Mononuclear cell (primary cell): ENCODE results near the gene CRX. TPM values are rescaled to one million over a fixed set of nuclear protein-coding genes. Genes with fewer than 3 reads are reported as not detected.
"Not testable (repeated sequence)": the region's sequence is repeated elsewhere in the genome, so short reads cannot be mapped to it uniquely, and the experiment has no call there.

Experiments used
- H3K27me3 ChIP-seq: 2 replicates; pipeline ENCODE4 v1.6.0; 2011; ENCODE audit warnings: low read length, control low read depth; ENCODE audit not compliant: insufficient read depth
- H3K4me1 ChIP-seq: 2 replicates; pipeline ENCODE4 v1.5.1; 2011; ENCODE audit warnings: mild to moderate bottlenecking, low read length, control low read depth; ENCODE audit not compliant: insufficient read depth
- H3K4me3 ChIP-seq: 2 replicates; pipeline ENCODE4 v1.5.1; 2011; ENCODE audit warnings: mild to moderate bottlenecking, low read length, moderate library complexity
- H3K9me3 ChIP-seq: 2 replicates; pipeline ENCODE4 v1.5.1; 2011; ENCODE audit warnings: low read depth, mild to moderate bottlenecking, control low read depth, low read length
- total RNA-seq: library from RNA; depleted of rRNA; stranded (reverse); fragments of >200 nt; gene quantifications from one replicate; pipeline ENCODE4 v1.2.3, GENCODE V29; 2012

CRX gene
- total RNA-seq, 1 donor, result not detected

DNA sequence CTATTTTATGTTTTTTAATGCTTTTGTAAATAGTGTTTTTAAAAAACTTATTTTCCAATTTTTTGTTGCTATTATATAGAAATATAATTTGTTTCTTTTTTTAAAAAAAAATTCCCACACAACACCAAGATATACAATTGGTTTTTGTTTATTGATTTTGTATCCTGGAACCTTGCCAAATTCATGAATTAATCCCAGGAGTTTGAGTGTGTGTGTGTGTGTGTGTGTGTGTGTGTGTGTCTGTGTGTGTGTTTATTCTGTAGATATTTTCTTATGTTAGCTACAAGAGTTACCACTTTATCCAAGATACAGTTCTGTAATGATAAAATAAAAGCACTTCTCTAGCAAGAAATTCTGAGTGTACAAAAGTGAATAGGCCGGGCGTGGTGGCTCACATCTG, 25.0 kb upstream of the CRX start:
- H3K4me1 ChIP-seq, result no peaks in the 10 kb centered on the region
- no peaks in the 10 kb centered on the region for H3K27me3 ChIP-seq
- no peaks in the 10 kb centered on the region for H3K9me3 ChIP-seq
- no peak overlapping the region for H3K4me3 ChIP-seq

DNA sequence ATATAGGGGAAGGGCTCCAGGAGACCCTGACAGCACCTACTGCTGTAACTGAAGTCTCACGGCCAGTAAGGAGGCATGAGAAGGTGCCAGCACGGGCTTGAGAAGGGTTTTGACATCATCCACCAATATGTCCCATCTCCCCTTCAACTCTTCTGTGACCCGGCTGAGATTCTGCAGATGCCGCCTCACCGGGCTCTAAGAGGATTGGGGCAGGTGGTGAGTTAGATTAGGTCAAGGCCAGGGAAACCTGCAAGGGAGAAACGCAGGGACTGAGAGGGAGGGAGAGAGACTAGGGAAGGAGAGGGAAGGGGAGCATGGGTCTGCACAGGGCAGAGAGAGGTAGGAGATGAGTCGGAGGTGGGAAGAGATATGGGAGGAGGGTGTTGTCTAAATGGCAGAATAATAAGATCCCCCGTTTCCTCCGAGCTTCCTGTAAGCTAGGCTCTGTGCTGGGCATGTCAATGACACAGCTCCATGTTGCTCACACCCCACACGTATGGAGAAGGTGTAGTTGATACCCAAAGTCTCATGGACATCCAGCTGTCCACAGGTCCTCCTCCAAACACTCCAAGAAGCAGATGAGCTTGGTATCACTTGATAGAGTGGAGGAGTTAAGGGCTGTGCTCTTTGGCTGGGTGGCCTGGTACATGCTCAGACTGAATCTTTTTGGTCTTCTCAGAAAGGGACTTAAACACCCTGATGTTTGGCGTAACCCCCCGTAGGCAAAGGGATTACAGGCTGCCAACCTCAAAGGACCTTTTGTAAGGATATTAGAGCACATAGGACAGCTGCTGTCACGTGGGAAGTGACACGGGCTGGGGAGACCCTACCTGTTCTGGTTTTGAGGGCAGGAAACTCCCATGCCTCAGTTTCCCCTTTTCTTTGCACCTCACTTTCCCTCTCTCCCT, 23.5 kb upstream of the CRX start:
- Histone ChIP-seq H3K9me3 (no peaks in the 10 kb centered on the region), H3K27me3 (no peaks in the 10 kb centered on the region)

DNA sequence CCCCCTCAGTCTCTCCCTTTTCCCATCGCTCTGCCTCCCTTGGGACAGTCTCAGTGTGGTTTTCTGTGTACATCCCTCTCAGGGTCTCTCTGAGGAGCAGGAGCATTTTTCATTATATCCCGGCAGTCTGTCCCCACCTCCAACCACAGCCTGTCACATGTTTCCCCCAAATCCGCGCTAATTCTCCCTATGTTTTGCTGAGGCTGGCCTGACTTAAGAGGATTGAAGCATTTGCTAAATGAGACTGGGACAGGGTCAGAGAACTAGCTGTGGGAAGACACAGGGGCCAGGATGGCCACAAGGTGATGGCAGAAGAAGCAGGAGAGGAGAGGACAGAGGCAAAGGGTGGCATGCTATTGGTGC, 22.9 kb upstream of the CRX start:
- Histone ChIP-seq H3K4me1 (no peaks in the 10 kb centered on the region), H3K4me3 (no peak overlapping the region), H3K27me3 (no peaks in the 10 kb centered on the region), H3K9me3 (no peaks in the 10 kb centered on the region)

More for the DNA sequence above, 23.5 kb upstream of the CRX start:
- no peak overlapping the region for H3K4me3 ChIP-seq
- no peaks in the 10 kb centered on the region for H3K4me1 ChIP-seq

DNA sequence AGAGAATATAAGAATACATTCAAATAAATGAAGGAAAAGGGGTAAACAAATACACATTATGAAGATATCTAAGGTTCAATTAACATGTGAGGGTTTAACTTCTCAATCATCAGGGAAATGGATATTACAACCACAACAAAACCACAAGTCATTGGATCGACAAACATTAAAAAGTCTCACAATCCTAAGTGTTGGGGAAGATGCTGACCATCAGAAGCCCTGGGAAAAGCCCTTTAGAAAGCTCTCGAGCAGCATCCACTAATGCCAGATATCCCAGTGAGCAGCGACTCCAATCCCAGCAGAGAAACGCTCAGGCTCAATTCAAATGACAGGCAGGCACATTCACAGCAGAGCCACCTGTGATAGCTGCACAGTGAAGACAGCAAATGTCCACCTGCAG, 20.5 kb upstream of the CRX start:
- Histone ChIP-seq H3K4me1 (no peaks in the 10 kb centered on the region), H3K4me3 (no peak overlapping the region), H3K27me3 (no peaks in the 10 kb centered on the region), H3K9me3 (no peaks in the 10 kb centered on the region)

DNA sequence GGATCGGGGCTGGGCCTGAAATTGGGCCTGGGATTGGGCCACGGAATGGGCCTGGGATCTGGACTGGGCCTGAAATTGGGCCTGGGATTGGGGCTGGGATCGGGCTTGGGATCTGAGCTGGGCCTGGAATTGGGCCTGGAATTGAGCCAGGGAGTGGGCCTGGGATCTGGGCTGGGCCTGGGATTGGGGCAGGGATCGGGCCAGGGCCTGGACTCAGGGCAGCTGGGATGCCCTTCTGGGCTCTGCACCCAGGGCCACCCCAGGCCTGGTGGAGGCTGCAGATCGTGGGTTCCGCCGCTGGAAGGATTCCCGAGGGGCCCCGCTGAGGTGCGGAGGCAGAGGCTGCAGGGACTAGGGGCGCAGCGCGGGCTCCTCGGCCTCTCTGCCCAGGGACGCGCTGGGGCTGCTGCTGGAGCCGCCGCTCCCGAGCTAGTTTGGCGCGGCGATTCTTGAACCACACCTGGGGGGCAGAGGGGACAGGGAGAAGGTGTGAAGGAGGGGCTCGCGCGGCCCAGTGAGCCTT, 19.2 kb upstream of the CRX start:
- Histone ChIP-seq H3K27me3 (no peaks in the 10 kb centered on the region), H3K4me3 (no peak overlapping the region), H3K9me3 (no peaks in the 10 kb centered on the region), H3K4me1 (no peaks in the 10 kb centered on the region)

DNA sequence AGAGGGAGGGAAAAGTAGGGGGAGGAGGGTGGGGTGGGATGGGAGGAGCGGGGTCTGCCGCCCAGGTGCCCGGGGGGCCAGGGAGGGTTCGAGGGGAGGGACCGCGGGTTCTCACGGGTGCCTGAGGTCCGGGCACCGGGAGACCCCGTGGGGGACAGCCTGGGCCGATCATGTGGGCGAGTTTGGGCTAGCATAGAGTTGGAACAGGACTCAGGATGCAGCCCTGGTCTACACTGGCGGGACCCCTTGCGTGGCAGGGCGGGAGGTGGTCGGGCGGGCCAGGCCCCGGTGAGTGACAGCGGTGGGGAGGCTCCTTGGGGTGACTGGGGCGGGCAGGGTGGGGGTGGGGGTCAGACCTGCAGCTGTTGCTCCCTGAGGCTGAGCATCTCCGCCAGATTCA, 18.6 kb upstream of the CRX start:
- not testable (repeated sequence) for H3K9me3 ChIP-seq, H3K4me1 ChIP-seq, H3K27me3 ChIP-seq, H3K4me3 ChIP-seq

DNA sequence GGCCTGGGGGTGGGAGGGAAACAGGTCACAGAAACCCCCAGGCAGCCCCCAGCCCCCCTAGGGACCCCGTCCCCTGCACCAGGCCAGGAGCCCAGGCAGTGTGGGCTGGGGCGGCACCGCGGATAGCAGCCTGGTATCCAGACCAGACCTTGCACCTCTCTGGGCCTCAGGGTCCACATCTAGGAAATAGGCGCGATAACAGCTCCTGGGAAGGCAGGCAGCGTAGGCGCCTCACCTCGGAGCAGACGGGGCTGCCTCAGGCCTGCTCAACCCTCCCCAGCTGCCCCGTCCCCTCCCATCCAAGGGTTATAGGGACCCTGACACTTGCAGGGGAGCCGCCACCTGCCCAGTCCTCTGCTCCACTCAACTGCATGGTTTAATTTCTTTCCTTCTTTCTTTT, 18.1 kb upstream of the CRX start:
- H3K27me3 ChIP-seq, H3K4me3 ChIP-seq, H3K9me3 ChIP-seq, H3K4me1 ChIP-seq: not testable (repeated sequence)

DNA sequence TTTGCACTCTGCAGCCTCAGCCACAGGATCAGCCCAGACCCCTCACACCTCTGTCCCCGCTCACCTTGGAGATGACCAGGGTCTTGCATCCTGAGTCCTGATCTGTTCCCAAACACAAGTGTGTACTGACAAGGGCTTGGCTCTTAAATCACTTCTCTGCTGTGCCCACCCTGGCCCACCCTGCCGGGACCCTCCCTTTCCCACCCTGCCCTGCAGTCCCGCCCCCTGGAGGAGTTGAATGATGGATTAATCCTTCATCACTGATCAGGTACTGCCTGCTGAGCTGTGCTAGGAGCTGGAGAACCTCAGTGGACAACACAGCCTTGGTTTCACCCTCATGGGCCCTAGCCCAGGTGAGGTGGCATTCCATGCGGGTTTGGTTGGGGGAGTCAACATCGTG, 17.3 kb upstream of the CRX start, which contains the start of gene TPRX1:
TPRX1 (minus strand) TSS at position 101 of the 400 bp plus-strand sequence; CDS start at position 89, 12 bp downstream.
- H3K27me3 ChIP-seq, H3K4me3 ChIP-seq, H3K4me1 ChIP-seq, H3K9me3 ChIP-seq: not testable (repeated sequence)

DNA sequence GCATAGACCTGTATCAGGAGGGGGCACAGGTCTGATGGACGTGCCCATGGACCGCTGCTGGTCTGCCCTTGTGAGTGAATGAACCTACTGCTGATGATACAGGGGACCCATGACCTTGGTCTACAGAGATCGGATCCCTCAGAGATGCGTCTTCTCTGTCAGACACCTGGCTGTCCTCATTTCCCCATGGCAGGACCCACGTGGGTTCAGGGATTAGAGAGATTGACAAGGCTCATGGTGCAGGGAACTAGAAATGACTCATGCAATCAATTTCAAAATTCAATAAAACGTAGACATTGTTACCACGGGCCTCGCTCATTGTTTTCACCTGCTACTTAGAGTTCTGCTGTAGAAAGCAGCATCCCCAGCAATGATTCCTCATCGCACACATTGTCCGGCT, 16.4 kb upstream of the CRX start:
- H3K4me1 ChIP-seq, result no peaks in the 10 kb centered on the region
- no peak overlapping the region for H3K4me3 ChIP-seq
- H3K9me3 ChIP-seq, result no peaks in the 10 kb centered on the region
- H3K27me3 ChIP-seq, result no peaks in the 10 kb centered on the region

DNA sequence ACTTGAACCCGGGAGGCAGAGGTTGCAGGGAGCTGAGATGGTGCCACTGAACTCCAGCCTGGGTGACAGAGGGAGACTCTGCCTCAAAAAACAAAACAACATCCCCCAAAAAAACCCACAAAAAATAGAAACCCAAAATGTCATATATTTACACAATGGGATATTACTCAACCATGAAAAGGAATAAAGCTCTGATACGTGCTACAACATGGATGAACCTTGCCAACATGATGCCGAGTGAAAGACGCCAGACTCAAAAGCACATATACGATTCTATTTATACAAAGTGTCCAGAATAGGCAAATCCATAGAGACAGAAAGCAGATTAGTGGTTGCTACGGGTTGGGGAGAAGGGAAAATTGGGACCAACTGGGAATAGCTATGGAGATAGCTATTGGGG, 15.3 kb upstream of the CRX start:
- no peak overlapping the region for H3K4me3 ChIP-seq
- no peaks in the 10 kb centered on the region for H3K27me3 ChIP-seq
- no peaks in the 10 kb centered on the region for H3K9me3 ChIP-seq
- H3K4me1 ChIP-seq, result no peaks in the 10 kb centered on the region

DNA sequence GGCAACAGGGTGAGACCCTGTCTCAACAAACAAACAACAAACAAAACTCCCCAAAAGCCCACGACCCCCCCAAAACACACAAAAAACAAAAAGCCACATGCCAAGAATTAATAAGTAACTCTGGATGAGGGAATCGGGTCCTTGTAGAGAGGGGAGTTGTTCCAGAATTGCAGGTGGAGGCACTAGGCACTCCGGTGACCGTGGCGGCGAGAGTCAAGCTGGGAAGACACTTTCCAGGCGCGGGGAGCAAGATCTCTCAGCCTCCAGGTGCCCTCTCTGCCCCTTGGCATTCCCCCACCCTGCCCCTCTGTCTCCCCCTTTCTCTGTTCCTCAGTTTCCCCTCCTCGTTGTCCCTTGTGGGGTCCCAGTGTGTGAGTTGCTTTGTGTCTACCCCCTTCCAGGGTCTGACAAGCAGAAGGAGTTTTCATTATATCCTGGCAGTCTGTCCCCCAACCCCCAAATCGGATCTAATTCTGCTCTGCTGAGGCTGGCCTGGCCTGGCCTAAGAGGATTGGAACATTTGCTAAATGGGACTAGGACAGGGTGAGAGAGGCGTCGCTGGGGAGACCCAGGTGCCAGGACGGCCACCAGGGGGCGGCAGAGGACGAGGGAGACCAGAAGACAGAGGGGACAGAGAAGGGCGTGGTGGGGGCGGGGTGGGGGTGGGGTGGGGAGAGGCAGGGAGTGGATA, 8.3 kb upstream of the CRX start:
- no peaks in the 10 kb centered on the region for H3K4me1 ChIP-seq
- H3K9me3 ChIP-seq, result no peaks in the 10 kb centered on the region
- no peaks in the 10 kb centered on the region for H3K27me3 ChIP-seq
- H3K4me3 ChIP-seq, result no peak overlapping the region

DNA sequence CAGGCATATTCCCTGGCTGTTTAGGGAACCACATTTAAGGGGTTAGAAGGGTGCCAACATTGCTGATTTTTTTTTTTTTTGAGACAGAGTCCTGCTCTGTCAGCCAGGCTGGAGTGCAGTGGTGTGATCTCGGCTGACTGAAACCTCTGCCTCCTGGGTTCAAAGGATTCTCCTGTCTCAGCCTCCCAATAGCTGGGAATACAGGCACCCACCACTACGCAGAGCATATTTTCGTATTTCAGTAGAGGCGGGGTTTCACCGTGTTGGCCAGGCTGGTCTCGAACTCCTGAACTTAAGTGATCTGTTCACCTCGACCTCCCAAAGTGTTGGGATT, 7.8 kb upstream of the CRX start:
- Histone ChIP-seq H3K4me3 (no peak overlapping the region), H3K4me1 (no peaks in the 10 kb centered on the region), H3K27me3 (no peaks in the 10 kb centered on the region), H3K9me3 (no peaks in the 10 kb centered on the region)

DNA sequence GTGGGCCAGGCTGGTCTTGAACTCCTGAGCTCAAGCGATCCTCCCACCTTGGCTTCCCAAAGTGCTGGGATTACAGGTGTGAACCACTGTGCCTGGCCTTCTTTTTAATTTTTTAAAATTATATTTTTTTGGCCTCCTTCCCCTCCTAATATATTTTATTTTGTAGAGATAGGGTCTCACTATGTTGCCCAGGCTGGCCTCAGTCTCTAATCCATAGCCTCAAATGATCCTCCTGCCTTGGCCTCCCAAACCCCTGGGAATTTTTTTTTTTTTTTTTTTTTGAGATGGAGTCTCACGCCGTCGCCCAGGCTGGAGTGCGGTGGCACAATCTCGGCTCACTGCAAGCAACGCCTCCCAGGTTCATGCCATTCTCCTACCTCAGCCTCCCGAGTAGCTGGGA, 5.5 kb upstream of the CRX start:
- H3K4me1 ChIP-seq, H3K4me3 ChIP-seq, H3K9me3 ChIP-seq, H3K27me3 ChIP-seq: not testable (repeated sequence)

DNA sequence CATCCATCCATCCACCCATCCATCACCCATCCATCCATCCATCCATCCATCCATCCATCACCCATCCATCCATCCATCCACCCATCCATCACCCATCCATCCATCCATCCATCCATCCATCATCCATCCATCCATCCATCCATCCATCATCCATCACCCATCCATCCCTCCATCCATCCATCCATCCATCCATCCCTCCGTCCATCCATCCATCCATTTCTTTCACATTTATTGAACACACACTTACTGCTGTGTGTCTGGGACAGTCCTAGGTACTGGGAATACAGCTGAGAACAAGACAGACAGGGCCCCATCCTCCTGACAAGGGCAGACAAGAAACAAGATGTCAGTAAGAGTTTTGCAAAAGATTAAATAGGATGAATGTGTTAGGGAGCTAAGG, 3.5 kb upstream of the CRX start:
- H3K4me1 ChIP-seq, H3K9me3 ChIP-seq, H3K4me3 ChIP-seq, H3K27me3 ChIP-seq: not testable (repeated sequence)

DNA sequence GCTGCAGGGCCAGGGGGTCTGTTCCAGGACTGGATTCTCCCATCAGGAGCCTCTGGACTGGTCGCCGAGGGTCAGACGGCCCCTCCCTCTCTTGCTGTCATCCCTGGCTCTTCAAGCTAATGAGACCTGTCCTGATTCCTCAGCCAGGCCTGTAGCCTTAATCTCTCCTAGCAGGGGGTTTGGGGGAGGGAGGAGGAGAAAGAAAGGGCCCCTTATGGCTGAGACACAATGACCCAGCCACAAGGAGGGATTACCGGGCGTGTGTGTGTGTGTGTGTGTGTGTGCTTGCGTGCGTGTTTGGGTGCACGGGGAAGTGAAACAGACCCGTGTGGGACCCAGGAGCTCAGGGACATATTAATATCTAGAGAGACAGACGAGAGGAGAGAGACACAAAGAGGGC, 1.9 kb upstream of the CRX start:
- no peaks in the 10 kb centered on the region for H3K27me3 ChIP-seq
- H3K9me3 ChIP-seq, result no peaks in the 10 kb centered on the region
- no peaks in the 10 kb centered on the region for H3K4me1 ChIP-seq
- H3K4me3 ChIP-seq, result no peak overlapping the region

DNA sequence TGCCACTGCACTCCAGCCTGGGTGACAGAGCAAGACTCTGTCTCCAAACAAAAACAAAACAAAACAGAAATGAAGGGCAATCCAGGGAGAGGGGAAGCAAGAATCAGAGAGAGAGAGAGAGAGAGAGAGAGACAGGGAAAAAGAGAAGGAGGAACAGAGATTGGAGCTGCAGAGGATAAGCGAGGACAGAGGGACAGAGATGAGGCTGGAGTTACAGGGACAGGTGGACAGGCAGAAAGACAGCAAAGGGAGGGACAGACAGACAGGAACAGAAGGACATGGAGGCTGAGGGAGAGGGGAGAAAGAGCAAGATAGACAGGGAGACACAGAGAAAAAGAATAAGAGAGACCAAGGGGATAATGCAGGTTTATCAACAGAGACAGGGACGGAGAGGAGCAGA, 1.3 kb upstream of the CRX start:
- H3K27me3 ChIP-seq, result no peaks in the 10 kb centered on the region
- no peak overlapping the region for H3K4me3 ChIP-seq
- H3K9me3 ChIP-seq, result no peaks in the 10 kb centered on the region
- no peaks in the 10 kb centered on the region for H3K4me1 ChIP-seq
